Stomach (tissue), 4 donors: ENCODE results near the gene PVR.

Experiments used
- EP300 ChIP-seq: sonication (generic); formaldehyde crosslinking; IDR thresholded peaks from one replicate; pipeline ENCODE4 v1.6.1; 2017; ENCODE audit warnings: antibody characterized with exemption
- POLR2A ChIP-seq, 4 donors: fragments of 450-650 bp; IDR thresholded peaks; one replicate each; pipeline ENCODE4 v1.6.1; 2016; ENCODE audit warnings: antibody characterized with exemption in 4 of 4, control low read depth in 2 of 4, mild to moderate bottlenecking in 1 of 4, moderate library complexity in 1 of 4
- TF ChIP-seq, protein P1 (sequence below), 7 experiments: fragments of 450-650 bp in 4 of 7; fragments of 200-600 bp in 3 of 7; sonication (generic) in 3 of 7; IDR thresholded peaks; one replicate each; pipeline ENCODE4 v1.5.1; 2016 to 2019; ENCODE audit warnings: antibody characterized with exemption in 7 of 7, control low read depth in 2 of 7, mild to moderate bottlenecking in 1 of 7

DNA sequence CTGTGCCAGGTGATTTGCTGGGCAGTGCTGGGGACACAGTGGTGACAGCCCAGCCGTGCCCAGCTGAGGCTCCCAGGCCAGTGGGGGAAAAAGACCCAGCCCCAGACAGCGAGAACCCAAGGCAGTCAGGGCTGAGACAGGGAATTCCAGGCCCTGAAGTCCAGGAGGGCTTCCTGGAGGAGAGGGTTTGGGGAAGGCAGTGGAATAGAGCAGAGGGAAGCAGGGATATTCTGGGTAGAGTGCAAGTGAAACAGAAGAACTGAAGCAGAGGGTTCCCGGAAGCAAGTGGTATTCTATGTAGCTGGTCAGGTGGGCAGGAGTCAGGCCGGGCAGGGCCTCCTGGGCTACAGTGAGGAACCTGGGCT is 53.9 kb downstream of the PVR start:
- no peak for TF ChIP-seq EP300
- TF ChIP-seq, protein P1, sequence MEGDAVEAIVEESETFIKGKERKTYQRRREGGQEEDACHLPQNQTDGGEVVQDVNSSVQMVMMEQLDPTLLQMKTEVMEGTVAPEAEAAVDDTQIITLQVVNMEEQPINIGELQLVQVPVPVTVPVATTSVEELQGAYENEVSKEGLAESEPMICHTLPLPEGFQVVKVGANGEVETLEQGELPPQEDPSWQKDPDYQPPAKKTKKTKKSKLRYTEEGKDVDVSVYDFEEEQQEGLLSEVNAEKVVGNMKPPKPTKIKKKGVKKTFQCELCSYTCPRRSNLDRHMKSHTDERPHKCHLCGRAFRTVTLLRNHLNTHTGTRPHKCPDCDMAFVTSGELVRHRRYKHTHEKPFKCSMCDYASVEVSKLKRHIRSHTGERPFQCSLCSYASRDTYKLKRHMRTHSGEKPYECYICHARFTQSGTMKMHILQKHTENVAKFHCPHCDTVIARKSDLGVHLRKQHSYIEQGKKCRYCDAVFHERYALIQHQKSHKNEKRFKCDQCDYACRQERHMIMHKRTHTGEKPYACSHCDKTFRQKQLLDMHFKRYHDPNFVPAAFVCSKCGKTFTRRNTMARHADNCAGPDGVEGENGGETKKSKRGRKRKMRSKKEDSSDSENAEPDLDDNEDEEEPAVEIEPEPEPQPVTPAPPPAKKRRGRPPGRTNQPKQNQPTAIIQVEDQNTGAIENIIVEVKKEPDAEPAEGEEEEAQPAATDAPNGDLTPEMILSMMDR (IDR thresholded peaks at IDR 0.05): no peak
- TF ChIP-seq POLR2A (IDR thresholded peaks at IDR 0.05): no peak
